ENCODE results near the gene GSTM5.
"Not testable (repeated sequence)": the region's sequence is repeated elsewhere in the genome, so short reads cannot be mapped to it uniquely, and the experiment has no call there.

The GSTM5 gene

DNA sequence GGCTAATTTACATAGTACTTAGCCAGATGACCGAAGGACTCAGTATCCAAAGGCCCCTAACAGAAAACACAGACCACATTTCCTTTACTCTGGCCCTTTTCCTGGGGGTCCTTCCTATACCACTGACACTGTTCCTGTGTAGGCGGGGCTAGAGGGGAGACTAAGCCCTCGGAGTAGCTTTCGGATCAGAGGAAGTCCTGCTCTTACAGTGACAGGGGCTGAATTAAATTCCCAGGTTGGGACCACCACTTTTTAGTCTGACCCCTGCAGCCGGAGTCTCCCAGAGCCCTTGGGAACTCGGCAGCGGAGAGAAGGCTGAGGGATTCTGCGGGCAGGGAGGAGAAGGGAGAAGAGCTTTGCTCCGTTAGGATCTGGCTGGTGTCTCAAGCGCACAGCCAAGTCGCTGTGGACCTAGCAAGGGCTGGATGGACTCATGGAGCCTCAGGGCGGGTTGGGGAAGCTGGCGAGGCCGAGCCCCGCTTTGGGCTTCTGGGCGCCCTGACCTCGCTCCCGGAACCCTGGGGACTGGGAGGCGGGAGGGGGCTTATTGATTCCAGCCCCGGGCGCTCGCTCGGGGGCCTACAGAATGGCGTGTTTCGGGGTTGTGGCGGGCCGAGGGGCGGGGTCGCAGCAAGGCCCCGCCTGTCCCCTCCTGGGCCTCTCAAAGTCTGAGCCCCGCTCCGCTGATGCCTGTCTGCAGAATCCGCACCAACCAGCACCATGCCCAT, at the start of gene GSTM5:
Gene GSTM5, plus strand, starts transcription at position 659 of the 728 bp plus-strand sequence. Its CDS starts 62 bp downstream, at position 721.
- H3K9me3 Mint-ChIP-seq, H3K4me1 Mint-ChIP-seq: not testable (repeated sequence)
- peak within 1 kb of the TSS; percentile 68 for H3K27ac Mint-ChIP-seq
- H3K36me3 Mint-ChIP-seq, result peaks cover 18% of the 10 kb centered on the region
- H3K27me3 Mint-ChIP-seq, result peaks cover 13% of the 10 kb centered on the region
- H3K4me3 Mint-ChIP-seq, result peak within 1 kb of the TSS; percentile 82

DNA sequence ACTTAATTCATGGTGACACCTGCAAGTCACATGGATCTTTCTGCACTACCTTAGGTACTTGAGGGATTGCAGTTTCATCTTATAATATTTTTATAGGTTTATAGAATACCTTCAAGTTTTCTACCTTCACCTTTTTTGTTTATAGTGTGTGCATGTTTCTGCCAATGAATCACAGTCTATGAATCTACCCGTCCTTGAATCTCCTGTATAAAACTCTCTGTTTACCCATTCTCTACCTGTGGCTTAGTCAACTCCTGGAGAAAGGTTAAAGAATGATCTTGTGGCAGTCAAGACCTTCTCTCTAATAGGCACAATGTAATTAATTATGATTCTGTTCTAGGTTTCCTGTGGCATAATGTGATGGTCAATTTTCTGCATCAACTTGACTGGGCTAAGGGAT, 47.4 kb upstream of the GSTM5 start:
- H3K9me3 Mint-ChIP-seq, result no peaks in the 10 kb centered on the region
- H3K27me3 Mint-ChIP-seq, result no peaks in the 10 kb centered on the region
- no peak overlapping the region for H3K4me3 Mint-ChIP-seq
- peaks cover 19% of the 10 kb centered on the region for H3K4me1 Mint-ChIP-seq
- no peak overlapping the region for H3K27ac Mint-ChIP-seq
- H3K36me3 Mint-ChIP-seq, result peaks cover under 1% of the 10 kb centered on the region

DNA sequence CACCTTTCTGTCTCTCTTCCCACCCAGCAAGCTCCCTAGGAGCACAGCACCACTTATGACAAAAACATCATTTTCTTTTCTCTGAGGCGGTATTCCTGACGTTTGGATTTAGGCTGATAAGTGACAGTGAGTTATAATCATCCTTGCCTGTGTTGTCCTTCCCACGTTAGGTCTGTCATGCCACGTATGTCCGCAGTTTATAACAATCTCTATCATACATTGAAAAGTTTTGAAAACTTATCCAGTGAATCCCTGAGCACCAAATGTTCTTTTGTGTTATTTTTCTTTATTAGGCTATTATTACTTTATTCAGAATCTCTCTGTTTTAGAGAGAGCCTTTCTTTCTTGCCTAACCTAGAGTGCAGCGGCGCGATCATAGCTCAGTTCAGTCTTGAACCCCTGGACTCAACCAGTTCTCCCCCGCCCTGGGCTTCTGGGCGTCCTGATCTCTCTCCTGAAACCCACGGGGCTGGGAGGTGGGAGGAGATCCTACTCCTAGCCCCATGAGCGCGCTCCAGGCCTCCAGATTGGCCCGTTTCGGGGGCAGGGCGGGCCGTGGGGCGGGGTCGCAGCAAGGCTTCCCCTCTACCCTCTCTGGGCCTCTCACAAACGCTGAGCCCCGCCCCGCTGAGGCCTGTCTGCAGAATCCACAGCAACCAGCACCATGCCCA, 44.5 kb upstream of the GSTM5 start, which contains the start of gene GSTM2:
Gene GSTM2, plus strand, starts transcription at position 606 of the 671 bp plus-strand sequence. Its CDS starts 59 bp downstream, at position 665.
- peaks cover 7% of the 10 kb centered on the region for H3K36me3 Mint-ChIP-seq
- H3K4me3 Mint-ChIP-seq, result peak within 1 kb of the TSS; percentile 76
- peaks cover 27% of the 10 kb centered on the region for H3K4me1 Mint-ChIP-seq
- H3K27ac Mint-ChIP-seq, result peak within 1 kb of the TSS; percentile 76
- no peaks in the 10 kb centered on the region for H3K9me3 Mint-ChIP-seq
- no peaks in the 10 kb centered on the region for H3K27me3 Mint-ChIP-seq

DNA sequence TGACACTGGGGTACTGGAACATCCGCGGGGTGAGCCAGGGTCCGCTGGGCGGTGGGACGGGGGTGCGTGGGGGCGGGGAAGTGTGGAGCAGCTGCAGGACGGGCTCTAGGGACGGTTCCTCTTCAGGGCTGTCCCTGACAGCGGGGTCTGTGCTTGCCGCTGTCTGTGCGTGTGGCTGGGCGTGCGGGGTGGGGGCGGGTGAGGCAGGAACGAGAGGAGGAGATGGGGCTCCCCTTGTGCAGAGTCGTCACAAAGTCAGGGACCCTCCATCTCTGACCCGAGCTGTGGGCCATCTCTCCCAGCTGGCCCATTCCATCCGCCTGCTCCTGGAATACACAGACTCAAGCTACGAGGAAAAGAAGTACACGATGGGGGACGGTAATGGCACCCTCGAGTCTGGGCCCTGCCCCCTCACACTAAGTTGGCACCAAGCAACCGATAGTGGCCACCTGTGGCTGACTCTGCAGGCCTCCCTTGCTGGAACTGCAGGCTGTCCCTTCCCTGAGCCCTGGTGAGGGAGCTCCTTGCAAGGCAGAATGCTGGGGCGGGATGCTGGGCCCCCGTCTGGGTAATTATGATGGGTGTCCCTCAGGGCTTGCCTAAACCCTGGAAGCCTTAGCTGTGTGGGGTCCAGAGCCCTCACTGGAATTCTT, 43.8 kb upstream of the GSTM5 start:
- Mint-ChIP-seq H3K36me3 (peaks cover 7% of the 10 kb centered on the region), H3K4me3 (peak overlapping the region; percentile 76), H3K27me3 (no peaks in the 10 kb centered on the region), H3K9me3 (no peaks in the 10 kb centered on the region), H3K4me1 (peaks cover 27% of the 10 kb centered on the region), H3K27ac (peak overlapping the region; percentile 76)

DNA sequence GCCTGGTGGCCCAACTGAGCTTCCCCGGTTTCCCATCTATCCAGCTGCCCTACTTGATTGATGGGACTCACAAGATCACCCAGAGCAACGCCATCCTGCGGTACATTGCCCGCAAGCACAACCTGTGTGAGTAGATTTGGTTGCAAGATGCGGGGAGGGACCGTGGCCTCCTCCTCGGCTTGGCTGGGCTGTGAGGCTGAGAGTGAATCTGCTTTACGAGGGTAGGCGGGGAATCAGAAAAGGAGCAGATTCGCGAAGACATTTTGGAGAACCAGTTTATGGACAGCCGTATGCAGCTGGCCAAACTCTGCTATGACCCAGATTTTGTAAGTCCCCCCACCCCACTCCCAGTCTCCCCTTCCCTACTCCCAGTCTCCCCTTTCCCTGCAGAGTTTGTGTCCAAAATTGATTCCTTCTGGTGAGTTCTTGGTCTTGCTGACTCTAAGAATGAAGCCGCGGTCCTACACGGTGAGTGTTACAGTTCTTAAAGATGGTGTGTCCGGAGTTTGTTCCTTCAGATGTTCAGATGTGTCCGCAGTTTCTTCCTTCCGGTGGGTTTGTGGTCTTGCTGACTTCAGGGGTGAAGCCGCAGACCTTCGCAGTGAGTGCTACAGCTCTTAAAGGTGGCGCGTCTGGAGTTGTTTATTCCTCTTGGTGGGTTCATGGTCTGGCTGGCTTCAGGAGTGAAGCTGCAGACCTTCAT, 42.7 kb upstream of the GSTM5 start:
- Mint-ChIP-seq H3K4me3 (peak overlapping the region; percentile 77), H3K36me3 (peaks cover 8% of the 10 kb centered on the region), H3K9me3 (no peaks in the 10 kb centered on the region), H3K4me1 (peaks cover 27% of the 10 kb centered on the region), H3K27me3 (no peaks in the 10 kb centered on the region), H3K27ac (no peak overlapping the region)

DNA sequence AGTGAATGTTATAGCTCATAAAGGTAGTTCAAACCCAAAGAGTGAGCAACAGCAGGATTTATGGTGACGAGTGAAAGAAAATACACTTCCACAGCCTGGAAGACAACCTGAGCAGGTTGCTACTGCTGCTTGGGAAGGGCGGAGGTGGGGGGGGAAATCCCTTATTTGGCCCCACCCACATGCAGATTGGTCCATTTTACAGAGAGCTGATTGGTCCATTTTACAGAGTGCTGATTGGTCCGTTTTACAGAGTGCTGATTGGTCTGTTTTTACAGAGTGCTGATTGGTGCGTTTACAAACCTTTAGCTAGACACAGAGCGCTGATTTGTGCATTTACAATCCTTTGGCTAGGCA, 42.1 kb upstream of the GSTM5 start:
- not testable (repeated sequence) for H3K27me3 Mint-ChIP-seq, H3K27ac Mint-ChIP-seq, H3K36me3 Mint-ChIP-seq, H3K9me3 Mint-ChIP-seq
- Mint-ChIP-seq H3K4me3 (peak overlapping the region; percentile 77), H3K4me1 (peaks cover 27% of the 10 kb centered on the region)

DNA sequence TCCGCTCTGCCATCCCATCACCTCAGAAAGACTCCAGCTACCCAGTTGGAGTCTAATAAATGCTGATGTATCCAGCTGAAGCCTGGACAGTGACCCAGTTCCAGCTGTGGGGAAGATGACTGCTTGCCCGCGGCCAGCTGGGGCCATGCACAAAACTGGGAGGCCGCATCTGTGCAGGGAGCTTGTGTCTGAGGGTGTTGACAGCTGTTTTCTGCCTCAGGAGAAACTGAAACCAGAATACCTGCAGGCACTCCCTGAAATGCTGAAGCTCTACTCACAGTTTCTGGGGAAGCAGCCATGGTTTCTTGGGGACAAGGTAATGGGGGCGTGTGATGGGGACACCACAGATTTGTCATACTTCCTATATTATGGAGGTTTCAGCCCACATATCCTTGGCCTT, 41.0 kb upstream of the GSTM5 start:
- H3K27me3 Mint-ChIP-seq, result no peaks in the 10 kb centered on the region
- H3K27ac Mint-ChIP-seq, result no peak overlapping the region
- peaks cover 8% of the 10 kb centered on the region for H3K36me3 Mint-ChIP-seq
- H3K4me1 Mint-ChIP-seq, result peaks cover 27% of the 10 kb centered on the region
- no peak overlapping the region for H3K4me3 Mint-ChIP-seq
- H3K9me3 Mint-ChIP-seq, result no peaks in the 10 kb centered on the region

DNA sequence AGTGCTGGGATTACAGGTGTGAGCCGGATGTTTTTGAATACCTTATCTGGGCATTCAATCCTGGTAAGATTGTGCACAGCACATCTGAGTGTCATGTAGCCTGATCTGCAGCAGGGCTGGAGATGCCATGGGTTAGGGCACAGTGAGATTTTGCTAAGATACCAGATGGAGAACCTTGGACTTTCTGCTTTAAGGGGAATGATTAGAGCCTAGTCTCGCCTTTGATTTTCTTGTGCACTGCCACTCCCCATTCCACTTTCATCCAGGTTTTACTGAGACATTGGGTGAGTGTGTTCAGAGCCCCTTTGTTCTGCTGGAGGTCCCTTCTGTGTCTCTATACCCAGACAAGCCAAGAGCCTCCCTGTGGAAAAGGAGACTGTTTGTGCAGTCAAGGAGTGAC, 38.2 kb upstream of the GSTM5 start:
- not testable (repeated sequence) for H3K27me3 Mint-ChIP-seq, H3K36me3 Mint-ChIP-seq, H3K9me3 Mint-ChIP-seq, H3K4me3 Mint-ChIP-seq, H3K27ac Mint-ChIP-seq
- H3K4me1 Mint-ChIP-seq, result peaks cover 15% of the 10 kb centered on the region

DNA sequence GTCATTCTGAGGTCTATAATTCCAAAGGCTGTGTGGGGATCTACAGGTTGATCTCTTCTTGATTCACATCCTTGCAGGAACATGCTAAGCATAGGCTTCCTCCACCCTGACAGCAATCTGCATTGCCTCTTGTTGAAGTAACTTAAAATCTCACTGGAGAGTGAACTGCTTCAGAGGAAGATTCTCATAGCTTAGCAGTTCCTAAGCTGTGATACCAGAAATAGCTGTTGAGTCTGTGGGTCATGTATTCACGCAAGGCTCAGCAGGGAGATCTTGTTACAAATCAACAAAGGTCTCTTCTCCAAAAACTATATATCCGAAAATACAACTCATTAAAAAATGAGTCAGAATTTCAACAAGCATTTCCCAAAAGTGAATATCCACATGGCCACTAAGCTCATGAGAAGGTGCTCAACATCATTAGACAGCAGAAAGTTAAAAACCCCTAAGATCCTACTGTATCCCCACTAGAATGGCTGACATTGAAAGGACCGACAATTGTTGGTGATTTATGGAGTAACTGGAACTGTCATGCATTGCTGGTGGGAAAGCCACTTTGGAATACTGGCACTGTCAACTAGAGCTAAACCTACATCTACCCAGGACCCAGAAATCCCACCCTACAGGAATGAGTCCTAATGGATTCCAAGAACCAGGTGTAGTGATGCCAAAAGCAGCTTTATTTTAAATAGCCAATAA, 35.2 kb upstream of the GSTM5 start:
- not testable (repeated sequence) for H3K4me3 Mint-ChIP-seq, H3K27ac Mint-ChIP-seq, H3K36me3 Mint-ChIP-seq, H3K9me3 Mint-ChIP-seq, H3K4me1 Mint-ChIP-seq, H3K27me3 Mint-ChIP-seq

DNA sequence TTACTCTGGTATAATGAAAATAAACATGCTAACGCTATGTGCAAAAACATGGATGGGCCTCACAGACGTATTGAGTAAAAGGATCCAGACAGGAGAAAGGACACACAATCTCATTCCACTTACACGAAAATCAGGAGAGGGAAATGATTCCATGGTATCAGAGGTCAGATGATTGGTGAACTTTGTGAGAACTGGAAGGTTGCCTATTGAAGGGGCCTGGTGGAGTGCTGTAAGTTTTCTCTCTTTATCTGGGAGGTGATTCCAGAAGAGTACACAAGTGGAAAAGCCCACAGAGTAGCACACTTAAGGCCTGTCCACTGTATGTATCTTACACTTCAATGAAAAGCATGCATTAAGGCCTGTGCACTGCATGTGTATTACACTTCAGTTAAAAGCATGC, 34.6 kb upstream of the GSTM5 start:
- H3K27me3 Mint-ChIP-seq, result no peaks in the 10 kb centered on the region
- no peaks in the 10 kb centered on the region for H3K4me1 Mint-ChIP-seq
- H3K9me3 Mint-ChIP-seq, result no peaks in the 10 kb centered on the region
- peaks cover 1% of the 10 kb centered on the region for H3K36me3 Mint-ChIP-seq
- H3K27ac Mint-ChIP-seq, result no peak overlapping the region
- H3K4me3 Mint-ChIP-seq, result no peak overlapping the region

DNA sequence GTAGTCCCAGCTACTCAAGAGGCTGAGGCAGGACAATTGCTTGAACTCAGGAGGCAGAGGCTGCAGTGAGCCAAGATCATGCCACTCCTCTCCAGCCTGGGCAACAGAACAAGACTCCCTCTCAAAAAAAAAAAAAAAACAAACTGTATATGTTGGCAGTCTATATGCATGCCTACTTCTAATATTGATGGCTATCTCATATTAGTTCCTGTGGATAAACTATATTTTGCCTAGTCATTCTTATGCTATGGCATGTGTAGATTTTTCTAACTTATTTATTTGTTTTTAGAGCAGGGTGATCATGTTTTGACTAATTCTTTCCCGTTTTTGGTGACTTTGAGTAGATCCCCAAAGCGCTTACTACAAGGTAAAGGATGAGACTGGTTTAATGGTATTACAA, 33.4 kb upstream of the GSTM5 start:
- H3K36me3 Mint-ChIP-seq, H3K9me3 Mint-ChIP-seq, H3K27me3 Mint-ChIP-seq, H3K27ac Mint-ChIP-seq, H3K4me3 Mint-ChIP-seq, H3K4me1 Mint-ChIP-seq: not testable (repeated sequence)

DNA sequence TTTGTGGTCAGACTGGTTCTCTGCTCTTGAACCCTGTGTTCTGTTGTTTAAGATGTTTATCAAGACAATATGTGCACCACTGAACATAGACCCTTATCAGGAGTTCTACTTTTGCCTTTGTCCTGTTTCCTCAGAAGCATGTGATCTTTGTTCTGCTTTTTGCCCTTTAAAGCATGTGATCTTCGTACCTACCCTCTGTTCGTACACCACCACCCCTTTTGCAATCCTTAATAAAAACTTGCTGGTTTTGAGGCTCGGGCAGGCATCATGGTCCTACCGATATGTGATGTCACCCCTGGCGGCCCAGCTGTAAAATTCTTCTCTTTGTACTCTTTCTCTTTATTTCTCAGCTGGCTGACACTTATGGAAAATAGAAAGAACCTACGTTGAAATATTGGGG, 27.3 kb upstream of the GSTM5 start:
- not testable (repeated sequence) for H3K4me3 Mint-ChIP-seq, H3K9me3 Mint-ChIP-seq, H3K36me3 Mint-ChIP-seq, H3K4me1 Mint-ChIP-seq, H3K27me3 Mint-ChIP-seq, H3K27ac Mint-ChIP-seq

DNA sequence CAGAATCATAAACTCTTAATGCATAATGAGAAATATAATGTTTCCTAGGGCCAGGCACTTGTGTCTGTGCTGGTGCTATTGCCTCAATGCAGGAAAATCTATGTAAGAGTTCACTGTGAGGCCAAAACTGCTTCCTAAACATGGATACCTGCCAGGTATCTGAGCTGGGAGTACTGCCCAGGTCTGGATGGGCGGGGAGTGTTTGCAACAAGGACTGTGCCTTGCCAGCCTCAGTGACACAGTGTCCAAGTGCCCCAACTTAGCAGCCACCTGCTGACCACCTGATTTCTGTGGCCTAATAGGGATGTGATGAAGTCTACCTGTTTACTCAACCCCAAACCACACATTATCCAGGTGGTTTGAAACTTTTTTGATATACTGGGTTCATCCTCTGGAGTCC, 26.7 kb upstream of the GSTM5 start:
- H3K4me1 Mint-ChIP-seq, H3K36me3 Mint-ChIP-seq, H3K9me3 Mint-ChIP-seq, H3K4me3 Mint-ChIP-seq, H3K27me3 Mint-ChIP-seq, H3K27ac Mint-ChIP-seq: not testable (repeated sequence)

DNA sequence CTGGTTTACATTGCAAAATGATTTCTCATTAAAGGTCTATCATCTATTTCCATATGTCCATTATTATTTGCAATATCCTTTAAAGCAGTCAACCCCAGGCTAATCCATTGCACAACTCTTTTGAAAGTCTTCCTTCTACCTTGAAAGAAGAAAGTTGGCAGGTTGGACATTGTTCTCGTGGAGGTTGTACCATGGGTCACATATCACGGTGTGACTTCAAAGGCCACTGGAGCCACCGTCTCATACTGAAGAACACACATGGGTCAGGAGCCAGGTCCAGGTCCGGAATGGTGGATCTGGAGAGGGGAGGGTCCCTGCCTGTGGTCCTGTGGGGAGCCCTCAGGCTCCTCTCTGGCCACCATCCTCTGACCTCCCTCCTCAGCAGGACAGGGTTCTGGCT, 26.2 kb upstream of the GSTM5 start:
- not testable (repeated sequence) for H3K4me1 Mint-ChIP-seq, H3K9me3 Mint-ChIP-seq, H3K36me3 Mint-ChIP-seq, H3K4me3 Mint-ChIP-seq, H3K27ac Mint-ChIP-seq, H3K27me3 Mint-ChIP-seq

DNA sequence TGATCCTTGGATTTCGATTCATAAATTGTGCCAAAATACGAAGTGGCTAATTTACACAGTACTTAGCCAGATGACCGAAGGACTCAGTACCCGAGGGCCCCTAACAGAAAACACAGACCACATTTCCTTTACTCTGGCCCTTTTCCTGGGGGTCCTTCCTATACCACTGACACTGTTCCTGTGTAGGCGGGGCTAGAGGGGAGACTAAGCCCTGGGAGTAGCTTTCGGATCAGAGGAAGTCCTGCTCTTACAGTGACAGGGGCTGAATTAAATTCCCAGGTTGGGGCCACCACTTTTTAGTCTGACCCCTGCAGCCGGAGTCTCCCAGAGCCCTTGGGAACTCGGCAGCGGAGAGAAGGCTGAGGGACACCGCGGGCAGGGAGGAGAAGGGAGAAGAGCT, 24.9 kb upstream of the GSTM5 start:
- Mint-ChIP-seq H3K27ac (peak overlapping the region; percentile 84), H3K4me3 (peak overlapping the region; percentile 85)
- not testable (repeated sequence) for H3K36me3 Mint-ChIP-seq, H3K4me1 Mint-ChIP-seq, H3K9me3 Mint-ChIP-seq, H3K27me3 Mint-ChIP-seq
